ENCODE data around the gene GNB4. TPM values are rescaled to one million over a fixed set of nuclear protein-coding genes. Genes with fewer than 3 reads are reported as not detected.

Gene GNB4
- total and polyA plus RNA-seq, 10 of the 15 experiments (the other 5 are each of a cell fraction or from before 2014, with no cell fraction given): 0.14 to 3.4 (median 1.8) TPM

DNA sequence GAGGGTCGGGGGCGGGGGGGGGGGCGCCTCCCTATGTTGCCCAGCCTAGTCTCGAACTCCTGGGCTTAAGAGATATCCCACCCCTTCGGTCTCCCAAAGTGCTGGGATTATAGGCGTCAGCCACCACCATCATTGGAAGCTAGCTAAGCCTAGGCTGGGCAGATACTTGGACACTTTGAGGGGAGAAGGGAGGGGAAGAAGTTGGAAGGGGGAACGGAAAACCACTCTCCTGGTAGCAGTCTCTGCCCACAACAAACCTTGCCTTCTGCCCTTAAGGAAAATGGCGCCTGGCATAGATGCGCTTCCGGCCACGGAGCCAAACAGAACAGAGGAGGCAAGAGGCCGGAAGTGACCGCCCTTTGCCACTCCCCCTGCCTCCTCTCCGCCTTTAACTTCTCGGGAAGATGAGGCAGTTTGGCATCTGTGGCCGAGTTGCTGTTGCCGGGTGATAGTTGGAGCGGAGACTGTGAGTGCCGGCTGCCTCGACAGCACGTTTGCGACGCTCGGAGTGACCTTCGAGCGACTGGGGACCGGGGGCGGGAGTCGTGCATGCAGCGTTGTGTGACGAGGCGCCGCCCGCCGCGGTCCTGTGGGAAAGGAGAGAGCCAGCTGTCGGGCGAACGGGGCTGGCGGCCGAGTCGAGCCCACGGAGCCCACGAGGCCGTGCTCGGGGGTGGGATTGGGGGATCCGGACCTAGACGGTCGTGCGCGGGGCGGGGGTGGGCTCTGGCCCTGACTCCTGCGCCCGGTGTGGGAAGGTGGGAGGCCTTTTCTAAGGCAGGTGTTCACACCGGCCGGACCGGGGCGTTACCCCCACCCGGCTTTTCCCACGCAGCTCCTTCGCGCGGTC lies 103.7 kb downstream of the GNB4 start, which contains the start of gene MFN1 (continued):
- TF ChIP-seq CEBPB (IDR thresholded peaks at IDR 0.05; ENCODE audit: borderline replicate concordance in 1 of 2, low read depth in 2 of 2, low read length in 2 of 2): no peak
- no peak for TF ChIP-seq JUND (IDR thresholded peaks at IDR 0.05; ENCODE audit: low read depth, low read length)
- TF ChIP-seq, protein P1, sequence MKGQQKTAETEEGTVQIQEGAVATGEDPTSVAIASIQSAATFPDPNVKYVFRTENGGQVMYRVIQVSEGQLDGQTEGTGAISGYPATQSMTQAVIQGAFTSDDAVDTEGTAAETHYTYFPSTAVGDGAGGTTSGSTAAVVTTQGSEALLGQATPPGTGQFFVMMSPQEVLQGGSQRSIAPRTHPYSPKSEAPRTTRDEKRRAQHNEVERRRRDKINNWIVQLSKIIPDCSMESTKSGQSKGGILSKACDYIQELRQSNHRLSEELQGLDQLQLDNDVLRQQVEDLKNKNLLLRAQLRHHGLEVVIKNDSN (IDR thresholded peaks at IDR 0.05; ENCODE audit: borderline replicate concordance, extremely low read length, insufficient read depth, low read depth, low read length): no peak
- TF ChIP-seq YY1 (IDR thresholded peaks at IDR 0.05; ENCODE audit: low read depth, low read length): peak; percentile 100
- TF ChIP-seq, protein P2, sequence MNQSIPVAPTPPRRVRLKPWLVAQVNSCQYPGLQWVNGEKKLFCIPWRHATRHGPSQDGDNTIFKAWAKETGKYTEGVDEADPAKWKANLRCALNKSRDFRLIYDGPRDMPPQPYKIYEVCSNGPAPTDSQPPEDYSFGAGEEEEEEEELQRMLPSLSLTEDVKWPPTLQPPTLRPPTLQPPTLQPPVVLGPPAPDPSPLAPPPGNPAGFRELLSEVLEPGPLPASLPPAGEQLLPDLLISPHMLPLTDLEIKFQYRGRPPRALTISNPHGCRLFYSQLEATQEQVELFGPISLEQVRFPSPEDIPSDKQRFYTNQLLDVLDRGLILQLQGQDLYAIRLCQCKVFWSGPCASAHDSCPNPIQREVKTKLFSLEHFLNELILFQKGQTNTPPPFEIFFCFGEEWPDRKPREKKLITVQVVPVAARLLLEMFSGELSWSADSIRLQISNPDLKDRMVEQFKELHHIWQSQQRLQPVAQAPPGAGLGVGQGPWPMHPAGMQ (IDR thresholded peaks at IDR 0.05; ENCODE audit: borderline replicate concordance): no peak
- TF ChIP-seq CBX5 (IDR thresholded peaks at IDR 0.05; ENCODE audit: low read depth): no peak
- peak; percentile 88 for TF ChIP-seq CBFB (IDR thresholded peaks at IDR 0.05; ENCODE audit: low read depth)
- TF ChIP-seq, protein P3, sequence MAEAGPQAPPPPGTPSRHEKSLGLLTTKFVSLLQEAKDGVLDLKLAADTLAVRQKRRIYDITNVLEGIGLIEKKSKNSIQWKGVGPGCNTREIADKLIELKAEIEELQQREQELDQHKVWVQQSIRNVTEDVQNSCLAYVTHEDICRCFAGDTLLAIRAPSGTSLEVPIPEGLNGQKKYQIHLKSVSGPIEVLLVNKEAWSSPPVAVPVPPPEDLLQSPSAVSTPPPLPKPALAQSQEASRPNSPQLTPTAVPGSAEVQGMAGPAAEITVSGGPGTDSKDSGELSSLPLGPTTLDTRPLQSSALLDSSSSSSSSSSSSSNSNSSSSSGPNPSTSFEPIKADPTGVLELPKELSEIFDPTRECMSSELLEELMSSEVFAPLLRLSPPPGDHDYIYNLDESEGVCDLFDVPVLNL (IDR thresholded peaks at IDR 0.05; ENCODE audit: low read depth, low read length): no peak
- TF ChIP-seq RCOR1 (conservative IDR thresholded peaks at IDR 0.05; ENCODE audit: low read depth, low read length): no peak
- no peak; the same call in 1 of the 2 replicates for TF ChIP-seq NFIC (IDR thresholded peaks at IDR 0.05; ENCODE audit: low read depth, low read length)
- no peak for TF ChIP-seq BRCA1 (IDR thresholded peaks at IDR 0.05; ENCODE audit: low read depth, low read length)
- TF ChIP-seq POU2F2 (IDR thresholded peaks at IDR 0.05; ENCODE audit: borderline replicate concordance, low read depth, low read length): peak; percentile 38; the same call in 1 of the 3 replicates
- TF ChIP-seq JUNB (IDR thresholded peaks at IDR 0.05): no peak
- peak; percentile 84 for TF ChIP-seq CREB1 (IDR thresholded peaks at IDR 0.05; ENCODE audit: low read depth)
- TF ChIP-seq LARP7 (IDR thresholded peaks at IDR 0.05): peak; percentile 77
- TF ChIP-seq ZNF217 (IDR thresholded peaks at IDR 0.05): no peak
- TF ChIP-seq SIN3A (IDR thresholded peaks at IDR 0.05; ENCODE audit: low read depth, low read length): peak; percentile 48; the same call in 1 of the 2 replicates
- TF ChIP-seq MTA2 (IDR thresholded peaks at IDR 0.05; ENCODE audit: low read depth): no peak
- TF ChIP-seq POLR2A (IDR thresholded peaks at IDR 0.05; ENCODE audit: low read depth, low read length): peak; percentile 98
- peak; percentile 9; the same call in 1 of the 2 replicates for TF ChIP-seq RFX5 (IDR thresholded peaks at IDR 0.05; ENCODE audit: low read depth, low read length)
- TF ChIP-seq, protein P4, sequence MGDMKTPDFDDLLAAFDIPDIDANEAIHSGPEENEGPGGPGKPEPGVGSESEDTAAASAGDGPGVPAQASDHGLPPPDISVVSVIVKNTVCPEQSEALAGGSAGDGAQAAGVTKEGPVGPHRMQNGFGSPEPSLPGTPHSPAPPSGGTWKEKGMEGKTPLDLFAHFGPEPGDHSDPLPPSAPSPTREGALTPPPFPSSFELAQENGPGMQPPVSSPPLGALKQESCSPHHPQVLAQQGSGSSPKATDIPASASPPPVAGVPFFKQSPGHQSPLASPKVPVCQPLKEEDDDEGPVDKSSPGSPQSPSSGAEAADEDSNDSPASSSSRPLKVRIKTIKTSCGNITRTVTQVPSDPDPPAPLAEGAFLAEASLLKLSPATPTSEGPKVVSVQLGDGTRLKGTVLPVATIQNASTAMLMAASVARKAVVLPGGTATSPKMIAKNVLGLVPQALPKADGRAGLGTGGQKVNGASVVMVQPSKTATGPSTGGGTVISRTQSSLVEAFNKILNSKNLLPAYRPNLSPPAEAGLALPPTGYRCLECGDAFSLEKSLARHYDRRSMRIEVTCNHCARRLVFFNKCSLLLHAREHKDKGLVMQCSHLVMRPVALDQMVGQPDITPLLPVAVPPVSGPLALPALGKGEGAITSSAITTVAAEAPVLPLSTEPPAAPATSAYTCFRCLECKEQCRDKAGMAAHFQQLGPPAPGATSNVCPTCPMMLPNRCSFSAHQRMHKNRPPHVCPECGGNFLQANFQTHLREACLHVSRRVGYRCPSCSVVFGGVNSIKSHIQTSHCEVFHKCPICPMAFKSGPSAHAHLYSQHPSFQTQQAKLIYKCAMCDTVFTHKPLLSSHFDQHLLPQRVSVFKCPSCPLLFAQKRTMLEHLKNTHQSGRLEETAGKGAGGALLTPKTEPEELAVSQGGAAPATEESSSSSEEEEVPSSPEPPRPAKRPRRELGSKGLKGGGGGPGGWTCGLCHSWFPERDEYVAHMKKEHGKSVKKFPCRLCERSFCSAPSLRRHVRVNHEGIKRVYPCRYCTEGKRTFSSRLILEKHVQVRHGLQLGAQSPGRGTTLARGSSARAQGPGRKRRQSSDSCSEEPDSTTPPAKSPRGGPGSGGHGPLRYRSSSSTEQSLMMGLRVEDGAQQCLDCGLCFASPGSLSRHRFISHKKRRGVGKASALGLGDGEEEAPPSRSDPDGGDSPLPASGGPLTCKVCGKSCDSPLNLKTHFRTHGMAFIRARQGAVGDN (IDR thresholded peaks at IDR 0.05): no peak
- no peak for TF ChIP-seq CHD1 (IDR thresholded peaks at IDR 0.05; ENCODE audit: low read depth, low read length)
- TF ChIP-seq BACH1 (IDR thresholded peaks at IDR 0.05; ENCODE audit: borderline replicate concordance): peak; percentile 62
- no peak for TF ChIP-seq ZSCAN29 (IDR thresholded peaks at IDR 0.05)
- TF ChIP-seq IRF4 (IDR thresholded peaks at IDR 0.05; ENCODE audit: low read depth, low read length): peak; percentile 50; the same call in 1 of the 2 replicates
- peak; percentile 71 for TF ChIP-seq CREM (IDR thresholded peaks at IDR 0.05; ENCODE audit: low read depth)

All from GM12878 (cell line).